Neuronal stem cell (in vitro differentiated cells): ENCODE measurements around the gene COL13A1.

Source experiments
- DNase-seq: peaks from one replicate; pipeline ENCODE4 v3.0.0-alpha.2; 2013; ENCODE audit warnings: low spot score
- H2AFZ ChIP-seq: one replicate; pipeline ENCODE4 v1.6.1; 2013; ENCODE audit warnings: mild to moderate bottlenecking, low read length, inconsistent platforms
- H2AK5ac ChIP-seq: 2 replicates; pipeline ENCODE4 v1.6.1; 2013; ENCODE audit warnings: low read depth, mild to moderate bottlenecking, inconsistent platforms, low read length, moderate library complexity, mixed read lengths
- H2BK120ac ChIP-seq: 2 replicates; pipeline ENCODE4 v1.6.1; 2013; ENCODE audit warnings: low read depth, mild to moderate bottlenecking, inconsistent platforms, low read length, moderate library complexity, mixed read lengths
- H2BK12ac ChIP-seq: one replicate; pipeline ENCODE4 v1.6.1; 2013; ENCODE audit warnings: low read length, inconsistent platforms
- H2BK15ac ChIP-seq: 2 replicates; pipeline ENCODE4 v1.6.1; 2013; ENCODE audit warnings: mild to moderate bottlenecking, low read length, inconsistent platforms, mixed read lengths
- H2BK5ac ChIP-seq: one replicate; pipeline ENCODE4 v1.6.1; 2013; ENCODE audit warnings: inconsistent platforms, mild to moderate bottlenecking, low read length, moderate library complexity
- H3K14ac ChIP-seq: one replicate; pipeline ENCODE4 v1.6.1; 2013; ENCODE audit warnings: low read length, inconsistent platforms
- H3K18ac ChIP-seq: 2 replicates; pipeline ENCODE4 v1.6.1; 2013; ENCODE audit warnings: low read length, inconsistent platforms
- H3K23ac ChIP-seq: 2 replicates; pipeline ENCODE4 v1.6.1; 2013; ENCODE audit warnings: low read depth, mild to moderate bottlenecking, mixed read lengths, low read length, inconsistent platforms; ENCODE audit not compliant: poor library complexity
- H3K27ac ChIP-seq: replicated peaks from 3 replicates; pipeline ENCODE4 v1.5.1; 2013; ENCODE audit warnings: low read length, inconsistent platforms
- H3K27me3 ChIP-seq, 3 experiments: 2 replicates each; pipeline ENCODE4 v1.6.1; 2013; ENCODE audit warnings: low read length in 3 of 3, mild to moderate bottlenecking in 2 of 3, inconsistent platforms in 1 of 3, low read depth in 1 of 3, mixed read lengths in 1 of 3, moderate library complexity in 1 of 3; ENCODE audit not compliant: control insufficient read depth in 3 of 3, insufficient read depth in 3 of 3
- H3K36me3 ChIP-seq, 2 donors: replicated peaks in 1 of 2; 2 replicates each; pipeline ENCODE4 v1.6.1; 2013; ENCODE audit warnings: low read length in 2 of 2; ENCODE audit not compliant: control insufficient read depth in 2 of 2, insufficient read depth in 2 of 2
- H3K4ac ChIP-seq: 2 replicates; pipeline ENCODE4 v1.6.1; 2013; ENCODE audit warnings: inconsistent platforms, mild to moderate bottlenecking, low read length, moderate library complexity
- H3K4me1 ChIP-seq, 2 donors: 1 replicate in 1 of 2; 2 replicates in 1 of 2; pipeline ENCODE4 v1.6.1; 2013; ENCODE audit warnings: low read length in 2 of 2, low read depth in 1 of 2; ENCODE audit not compliant: control insufficient read depth in 2 of 2, insufficient read depth in 1 of 2
- H3K4me2 ChIP-seq: one replicate; pipeline ENCODE4 v1.6.1; 2013; ENCODE audit warnings: mild to moderate bottlenecking, low read length, inconsistent platforms; ENCODE audit not compliant: insufficient read depth, poor library complexity, severe bottlenecking
- H3K4me3 ChIP-seq, 2 donors: 2 replicates each; pipeline ENCODE4 v1.5.1; 2013; ENCODE audit warnings: low read length in 2 of 2, mild to moderate bottlenecking in 2 of 2, inconsistent platforms in 1 of 2, moderate library complexity in 1 of 2
- H3K79me1 ChIP-seq: one replicate; pipeline ENCODE4 v1.6.1; 2013; ENCODE audit warnings: low read depth, mild to moderate bottlenecking, inconsistent platforms, low read length, moderate library complexity
- H3K9ac ChIP-seq: one replicate; pipeline ENCODE4 v1.6.1; 2013; ENCODE audit warnings: mild to moderate bottlenecking, low read depth, low read length, inconsistent platforms; ENCODE audit not compliant: poor library complexity
- H3K9me3 ChIP-seq, 2 donors: replicated peaks in 1 of 2; 2 replicates each; pipeline versions ENCODE3 to v1.6.1; 2013; ENCODE audit warnings: low read length in 2 of 2, mild to moderate bottlenecking in 2 of 2, inconsistent platforms in 1 of 2, low read depth in 1 of 2, mixed read lengths in 1 of 2, moderate library complexity in 1 of 2; ENCODE audit not compliant: control insufficient read depth in 2 of 2, insufficient read depth in 1 of 2
- H4K8ac ChIP-seq: one replicate; pipeline ENCODE4 v1.6.1; 2013; ENCODE audit warnings: low read depth, mild to moderate bottlenecking, inconsistent platforms, low read length, moderate library complexity
- H4K91ac ChIP-seq: one replicate; pipeline ENCODE4 v1.6.1; 2013; ENCODE audit warnings: low read length, low read depth, mild to moderate bottlenecking, inconsistent platforms; ENCODE audit not compliant: poor library complexity
- WGBS, 2 donors: extraction: QIAGEN DNeasy Blood & Tissue Kit; methylation state at CpG; one replicate each; pipeline ENCODE4 v1.1.7; 2013; ENCODE audit warnings: missing lambda C conversion rate in 2 of 2, mixed read lengths in 1 of 2; ENCODE audit not compliant: insufficient read length in 2 of 2, insufficient replicate concordance in 1 of 2; ENCODE audit errors: extremely low coverage in 2 of 2; 5-methylcytosine and 5-hydroxymethylcytosine counted together

COL13A1 gene

GRCh38 chr10:69918036-69918435, 116.3 kb downstream of the COL13A1 start:
- H2BK120ac ChIP-seq: no peak overlapping the region
- no peak overlapping the region for H4K8ac ChIP-seq
- H2AK5ac ChIP-seq: peak overlapping the region; percentile 42
- H3K27me3 ChIP-seq: no peaks in the 10 kb centered on the region
- no CpG with 5 or more reads among the region's 12 CpGs for WGBS, 2 donors
- H2BK12ac ChIP-seq: no peak overlapping the region
- no peaks in the 10 kb centered on the region for H3K36me3 ChIP-seq
- H3K4me2 ChIP-seq: no peak overlapping the region
- no peak overlapping the region for H3K9ac ChIP-seq
- H2BK15ac ChIP-seq: no peak overlapping the region
- no peak overlapping the region for H3K14ac ChIP-seq
- no peak for DNase-seq
- H3K4ac ChIP-seq: no peak overlapping the region
- peaks cover 1 to 9% of the 10 kb centered on the region in 2 donors for H3K4me1 ChIP-seq
- no peaks in the 10 kb centered on the region for H3K79me1 ChIP-seq
- H4K91ac ChIP-seq: no peak overlapping the region
- no peak overlapping the region for H3K23ac ChIP-seq
- H3K27ac ChIP-seq: no peak overlapping the region
- H3K18ac ChIP-seq: no peak overlapping the region
- no peak overlapping the region for H3K4me3 ChIP-seq
- H2BK5ac ChIP-seq: no peak overlapping the region
- no peaks in the 10 kb centered on the region for H3K9me3 ChIP-seq
- H2AFZ ChIP-seq: no peak overlapping the region

- Histone ChIP-seq H4K91ac (no peak overlapping the region), H3K4me2 (no peak overlapping the region), H3K9me3 (no peaks in the 10 kb centered on the region), H3K9ac (peak overlapping the region; percentile 35), H3K18ac (no peak overlapping the region), H2AK5ac (no peak overlapping the region), H2BK12ac (no peak overlapping the region), H4K8ac (no peak overlapping the region), H3K4ac (no peak overlapping the region), H3K36me3 (no peaks in the 10 kb centered on the region), H3K79me1 (no peaks in the 10 kb centered on the region), H3K14ac (no peak overlapping the region), H3K27ac (no peak overlapping the region), H2BK15ac (no peak overlapping the region), H3K4me1 (peaks cover 0 to 3% of the 10 kb centered on the region in 2 donors), H3K23ac (no peak overlapping the region), H2BK120ac (no peak overlapping the region), H2AFZ (no peak overlapping the region), H3K4me3 (no peak overlapping the region), H2BK5ac (no peak overlapping the region), H3K27me3 (no peaks in the 10 kb centered on the region)
- no peak for DNase-seq
- WGBS, 2 donors: no CpG with 5 or more reads among the region's 1 CpG
These were observed 117.5 kb downstream of the COL13A1 start for GRCh38 chr10:69919250-69919649.

DNA sequence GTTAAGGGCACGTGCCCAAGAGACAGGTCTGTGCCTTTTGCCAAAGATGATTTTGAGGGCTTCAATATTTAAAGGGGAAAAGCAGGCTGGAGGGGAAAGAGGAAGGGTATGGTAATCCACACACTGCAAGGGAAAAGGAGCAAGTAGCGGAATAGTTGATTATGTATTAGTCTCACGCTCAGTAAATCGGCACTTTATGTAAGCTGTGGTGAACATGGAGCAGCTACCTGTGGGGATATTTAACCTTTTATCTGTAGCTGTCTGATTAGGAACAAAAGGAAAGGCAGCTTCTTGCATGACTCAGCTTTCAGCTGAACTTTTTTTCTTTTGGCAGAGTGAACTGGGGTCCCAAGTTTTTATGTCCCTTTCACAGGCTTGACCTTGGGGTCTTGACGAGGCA, 123.4 kb downstream of the COL13A1 start:
- Histone ChIP-seq H3K14ac (no peak overlapping the region), H3K4me3 (no peak overlapping the region), H2BK15ac (no peak overlapping the region), H3K27ac (no peak overlapping the region), H2AFZ (no peak overlapping the region), H2BK5ac (no peak overlapping the region), H3K4me1 (peaks cover 2 to 4% of the 10 kb centered on the region in 2 donors), H2BK120ac (no peak overlapping the region), H3K27me3 (no peaks in the 10 kb centered on the region), H2AK5ac (no peak overlapping the region), H3K79me1 (no peaks in the 10 kb centered on the region), H2BK12ac (no peak overlapping the region), H3K9ac (no peak overlapping the region), H3K4ac (no peak overlapping the region), H4K8ac (no peak overlapping the region), H3K4me2 (no peak overlapping the region), H3K23ac (no peak overlapping the region), H3K9me3 (no peaks in the 10 kb centered on the region), H4K91ac (no peak overlapping the region), H3K36me3 (no peaks in the 10 kb centered on the region), H3K18ac (no peak overlapping the region)
- DNase-seq: no peak
- no CpG with 5 or more reads among the region's 5 CpGs for WGBS, 2 donors

DNA sequence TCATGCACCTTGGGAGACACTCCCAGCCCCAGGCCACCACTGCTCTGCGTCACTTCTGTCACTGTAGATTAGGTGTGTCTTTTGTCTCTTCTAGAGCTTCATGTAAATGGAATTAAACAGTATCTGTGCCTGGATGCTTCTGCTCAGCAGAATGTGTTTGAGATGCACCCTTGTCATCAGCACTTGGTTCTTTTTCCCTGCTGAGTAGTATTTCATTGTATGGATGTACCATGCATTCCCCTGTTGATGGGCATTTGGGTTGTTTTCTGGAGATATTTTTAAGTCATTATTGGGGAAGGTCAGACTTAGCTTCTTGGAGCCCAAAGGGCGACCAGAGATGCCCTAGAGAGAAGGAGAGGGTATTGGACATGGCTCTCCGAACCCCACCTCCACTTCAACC, 126.6 kb downstream of the COL13A1 start:
- Histone ChIP-seq H3K14ac (no peak overlapping the region), H3K4me1 (peaks cover 2 to 4% of the 10 kb centered on the region in 2 donors), H2BK5ac (no peak overlapping the region), H3K4me2 (no peak overlapping the region), H3K79me1 (no peaks in the 10 kb centered on the region), H2BK120ac (no peak overlapping the region), H3K23ac (no peak overlapping the region), H3K36me3 (no peaks in the 10 kb centered on the region), H2BK15ac (no peak overlapping the region), H3K4me3 (no peak overlapping the region), H3K27ac (no peak overlapping the region), H2AK5ac (no peak overlapping the region), H4K91ac (no peak overlapping the region), H3K18ac (no peak overlapping the region), H3K27me3 (no peaks in the 10 kb centered on the region), H2AFZ (no peak overlapping the region), H3K9ac (no peak overlapping the region), H2BK12ac (no peak overlapping the region), H3K4ac (no peak overlapping the region), H3K9me3 (no peaks in the 10 kb centered on the region), H4K8ac (no peak overlapping the region)
- no peak for DNase-seq
- WGBS, 2 donors: no CpG with 5 or more reads among the region's 3 CpGs
